Ramos (cell line): ENCODE measurements around the gene CIAO3.
"Not testable (repeated sequence)": the region's sequence is repeated elsewhere in the genome, so short reads cannot be mapped to it uniquely, and the experiment has no call there.

Source experiments
- in situ Hi-C: fragments of 300-500 bp; cut with MboI; formaldehyde crosslinking; loops from one replicate; pipeline ENCODE4 v1.14.3; 2022; ENCODE audit warnings: low sequenced_read_pairs; ENCODE audit not compliant: unreplicated experiment

The CIAO3 gene

GRCh38 chr16:761625-762513 is 21.1 kb upstream of the CIAO3 start:
- in situ Hi-C loops = no loop called here

GRCh38 chr16:760545-761343 is 19.9 kb upstream of the CIAO3 start, which contains the start of gene MSLN:
Gene MSLN (plus strand): TSS chr16:760734. CDS start chr16:762681, 1,947 bp downstream.
- in situ Hi-C loops = no loop called here

GRCh38 chr16:760065-760464 is 19.3 kb upstream of the CIAO3 start:
- in situ Hi-C loops = no loop called here

- in situ Hi-C loops = no loop called here
Measured at GRCh38 chr16:759110-759910, 18.5 kb upstream of the CIAO3 start.

GRCh38 chr16:756428-756827 is 15.6 kb upstream of the CIAO3 start:
- in situ Hi-C loops = no loop called here

GRCh38 chr16:754656-755055 is 13.9 kb upstream of the CIAO3 start:
- in situ Hi-C loops = no loop called here

- in situ Hi-C loops = not testable (repeated sequence)
Measured at GRCh38 chr16:754121-754607, 13.4 kb upstream of the CIAO3 start.

GRCh38 chr16:752007-752312 is 11.2 kb upstream of the CIAO3 start:
- in situ Hi-C loops = no loop called here

- in situ Hi-C loops = no loop called here
Measured at GRCh38 chr16:751152-752006, 10.6 kb upstream of the CIAO3 start.

- in situ Hi-C loops = no loop called here
Measured at GRCh38 chr16:750485-750884, 9.7 kb upstream of the CIAO3 start.

GRCh38 chr16:749010-749409 is 8.2 kb upstream of the CIAO3 start:
- in situ Hi-C loops = no loop called here

- in situ Hi-C loops = no loop called here
Measured at GRCh38 chr16:747978-748746, 7.4 kb upstream of the CIAO3 start.

GRCh38 chr16:746637-747036 is 5.8 kb upstream of the CIAO3 start:
- in situ Hi-C loops = no loop called here

- in situ Hi-C loops = no loop called here
Measured at GRCh38 chr16:745739-746138, 4.9 kb upstream of the CIAO3 start.

- in situ Hi-C loops = no loop called here
Measured at GRCh38 chr16:743794-744500, 3.1 kb upstream of the CIAO3 start.

GRCh38 chr16:742894-743293 is 2.1 kb upstream of the CIAO3 start:
- in situ Hi-C loops = not testable (repeated sequence)

GRCh38 chr16:741986-742629 is 1.3 kb upstream of the CIAO3 start:
- in situ Hi-C loops = no loop called here

GRCh38 chr16:740459-740763 is 386 bp downstream of the CIAO3 start:
- in situ Hi-C loops = no loop called here
